Fibroblast of skin of left biceps (primary cell): Measurements from ENCODE around the gene GHRL.
"Not testable (repeated sequence)": the region's sequence is repeated elsewhere in the genome, so short reads cannot be mapped to it uniquely, and the experiment has no call there.

Source experiments
- DNase-seq, 2 experiments: peaks; one replicate each; pipeline ENCODE4 v3.0.0-alpha.2; 2013; ENCODE audit warnings: low read depth in 2 of 2

Gene GHRL

DNA sequence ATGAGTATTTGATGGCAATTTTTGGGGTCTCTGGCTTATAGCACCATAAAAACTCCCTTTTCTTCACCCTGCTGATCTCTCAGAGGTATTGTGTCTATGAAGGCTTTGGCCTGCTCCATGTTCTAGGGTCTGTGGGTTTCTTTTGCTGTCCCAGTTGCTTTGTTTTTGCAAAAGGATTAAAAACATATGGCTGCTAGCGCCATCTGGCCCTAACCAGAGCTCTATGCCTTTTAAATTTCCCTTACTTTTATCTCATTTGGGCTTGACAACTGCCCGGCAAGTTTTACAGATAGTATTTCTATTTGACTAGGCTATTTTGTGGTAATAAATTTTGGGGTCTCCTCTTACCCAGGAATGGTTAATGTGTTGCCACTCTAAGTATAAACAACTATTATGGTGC lies 6.4 kb upstream of the GHRL start:
- no peak for DNase-seq

- DNase-seq = not testable (repeated sequence)
These were observed 5.3 kb upstream of the GHRL start for GRCh38 chr3:10298064-10298463.

GRCh38 chr3:10294030-10294586 lies 1.4 kb upstream of the GHRL start:
- no peak for DNase-seq

DNA sequence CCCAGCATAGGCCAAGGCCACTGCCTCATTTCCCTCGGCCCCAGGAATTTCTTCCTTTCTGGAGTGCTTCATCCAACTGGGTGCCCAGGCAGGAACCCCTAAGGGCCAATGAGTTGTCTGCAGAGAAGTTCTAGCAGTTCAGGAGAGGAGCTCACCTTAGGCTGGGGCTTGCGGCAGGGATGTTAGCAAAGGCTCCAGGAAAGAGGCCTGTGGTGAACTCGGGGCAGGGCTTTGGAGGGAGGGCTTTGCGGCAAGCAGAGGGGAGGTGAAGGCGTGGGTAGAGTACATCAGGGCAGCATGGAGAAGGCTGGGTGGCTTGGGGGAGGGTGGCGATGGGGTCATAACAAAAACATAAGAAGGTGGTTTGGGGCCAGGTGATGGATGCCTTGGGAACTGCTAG lies 1.1 kb downstream of the GHRL start:
- no peak for DNase-seq

DNA sequence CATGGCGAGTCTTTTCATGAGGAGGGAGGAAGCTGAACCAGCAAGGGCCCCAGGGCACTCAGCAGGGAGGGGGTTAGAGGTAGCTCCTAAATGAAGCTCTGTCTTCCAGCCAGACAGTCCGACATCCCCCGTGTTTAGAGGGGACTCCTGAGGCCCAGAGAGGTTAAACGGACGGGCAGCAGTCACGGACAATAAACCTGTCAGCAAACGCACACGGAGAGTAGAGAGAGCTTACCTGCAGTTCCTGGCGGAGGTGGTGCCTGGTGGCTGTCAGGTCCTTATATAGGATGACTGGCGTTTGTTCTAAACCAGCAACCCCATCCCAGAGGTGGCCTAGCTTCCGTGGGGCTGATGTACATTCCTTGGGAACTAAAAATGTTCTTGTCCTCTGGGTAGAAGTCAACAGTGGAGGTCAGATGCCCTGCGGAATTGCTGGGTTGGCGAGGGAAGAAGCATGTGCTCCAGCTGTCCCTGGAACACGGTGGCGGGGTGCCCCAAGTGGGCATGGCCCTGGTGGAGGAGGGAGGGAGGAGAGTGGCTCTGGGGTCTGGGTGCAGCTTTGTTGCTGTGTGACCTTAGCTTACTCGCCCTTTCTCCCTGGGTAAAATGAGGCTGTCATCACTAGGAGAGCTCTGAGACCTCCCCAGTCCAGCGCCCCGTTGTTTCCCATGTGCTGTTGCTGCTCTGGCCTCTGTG lies 2.1 kb downstream of the GHRL start:
- DNase-seq = no peak

- DNase-seq = no peak
These were observed 2.9 kb downstream of the GHRL start for GRCh38 chr3:10289787-10290355.

GRCh38 chr3:10289077-10289476 lies 3.7 kb downstream of the GHRL start:
- no peak for DNase-seq

DNA sequence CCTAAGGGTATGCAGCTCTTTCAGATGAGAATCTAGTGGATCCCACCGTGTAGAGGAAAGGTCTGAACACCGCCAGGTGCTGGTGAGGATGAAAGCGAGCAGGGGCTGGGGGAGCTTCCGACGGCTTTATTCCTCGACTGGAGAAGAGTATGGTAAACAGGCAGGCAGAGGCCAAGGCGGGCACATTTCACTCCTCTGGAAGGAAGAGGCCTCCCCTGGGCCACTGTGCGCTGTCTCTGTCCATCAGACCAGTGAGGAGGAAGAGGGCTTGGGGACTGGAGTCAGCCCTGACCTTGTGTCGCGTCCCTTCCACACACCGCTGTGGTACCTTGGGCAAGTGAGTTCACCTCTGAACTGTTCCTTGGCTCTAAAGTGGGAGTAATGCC lies 4.2 kb downstream of the GHRL start:
- DNase-seq = no peak

GRCh38 chr3:10287936-10288574 lies 4.7 kb downstream of the GHRL start:
- no peak for DNase-seq

DNA sequence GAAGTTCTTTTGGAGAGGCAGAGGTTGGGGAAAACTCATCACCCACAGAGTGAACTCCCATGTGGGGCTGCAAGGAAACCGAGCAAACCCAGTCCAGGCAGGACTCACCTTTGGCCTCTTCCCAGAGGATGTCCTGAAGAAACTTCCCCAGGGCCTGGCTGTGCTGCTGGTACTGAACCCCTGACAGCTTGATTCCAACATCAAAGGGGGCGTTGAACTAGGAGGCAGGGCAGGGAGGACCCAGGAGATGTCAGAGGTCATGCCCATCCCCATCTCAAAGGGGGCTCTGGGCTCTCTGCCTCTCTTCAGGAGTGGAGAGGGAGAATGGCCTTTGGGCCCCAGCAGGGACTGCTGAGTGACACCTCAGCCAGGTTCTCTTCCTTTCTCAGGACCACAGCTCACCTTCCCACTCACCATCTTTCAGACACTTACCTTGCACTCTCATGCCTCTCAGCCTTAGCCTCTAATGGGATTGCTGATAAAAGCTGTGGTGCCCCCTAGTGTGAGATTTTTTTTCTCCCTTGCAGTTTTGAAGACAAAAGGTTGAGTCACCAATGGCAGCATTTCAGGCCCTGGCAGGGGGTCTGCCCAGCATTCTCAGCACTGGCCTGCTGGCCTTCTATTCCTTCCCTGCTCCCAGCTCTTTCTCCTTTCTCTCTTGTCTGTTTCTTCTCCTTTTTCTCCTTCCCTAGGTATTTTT lies 6.0 kb downstream of the GHRL start:
- peak; percentile 67 to 71 for DNase-seq

DNA sequence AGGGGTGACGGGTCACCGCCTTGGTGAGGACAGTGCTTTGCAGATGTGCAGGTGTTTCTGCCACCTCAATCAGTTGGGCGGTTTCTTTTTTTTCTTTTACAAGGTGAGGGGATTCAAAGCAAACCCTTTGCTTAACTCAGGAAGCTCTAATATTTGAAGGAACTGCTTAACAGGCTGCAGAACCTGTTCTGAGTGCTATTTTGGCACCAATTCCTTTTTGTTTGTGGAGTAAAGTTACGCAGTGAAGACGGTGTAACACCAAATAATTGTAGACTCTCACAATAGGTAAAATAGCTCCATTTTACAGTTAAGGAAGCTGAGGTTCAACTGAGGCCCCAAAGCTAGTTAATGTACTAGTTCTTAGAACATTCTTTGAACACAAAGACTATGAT lies 6.6 kb downstream of the GHRL start:
- DNase-seq = no peak

DNA sequence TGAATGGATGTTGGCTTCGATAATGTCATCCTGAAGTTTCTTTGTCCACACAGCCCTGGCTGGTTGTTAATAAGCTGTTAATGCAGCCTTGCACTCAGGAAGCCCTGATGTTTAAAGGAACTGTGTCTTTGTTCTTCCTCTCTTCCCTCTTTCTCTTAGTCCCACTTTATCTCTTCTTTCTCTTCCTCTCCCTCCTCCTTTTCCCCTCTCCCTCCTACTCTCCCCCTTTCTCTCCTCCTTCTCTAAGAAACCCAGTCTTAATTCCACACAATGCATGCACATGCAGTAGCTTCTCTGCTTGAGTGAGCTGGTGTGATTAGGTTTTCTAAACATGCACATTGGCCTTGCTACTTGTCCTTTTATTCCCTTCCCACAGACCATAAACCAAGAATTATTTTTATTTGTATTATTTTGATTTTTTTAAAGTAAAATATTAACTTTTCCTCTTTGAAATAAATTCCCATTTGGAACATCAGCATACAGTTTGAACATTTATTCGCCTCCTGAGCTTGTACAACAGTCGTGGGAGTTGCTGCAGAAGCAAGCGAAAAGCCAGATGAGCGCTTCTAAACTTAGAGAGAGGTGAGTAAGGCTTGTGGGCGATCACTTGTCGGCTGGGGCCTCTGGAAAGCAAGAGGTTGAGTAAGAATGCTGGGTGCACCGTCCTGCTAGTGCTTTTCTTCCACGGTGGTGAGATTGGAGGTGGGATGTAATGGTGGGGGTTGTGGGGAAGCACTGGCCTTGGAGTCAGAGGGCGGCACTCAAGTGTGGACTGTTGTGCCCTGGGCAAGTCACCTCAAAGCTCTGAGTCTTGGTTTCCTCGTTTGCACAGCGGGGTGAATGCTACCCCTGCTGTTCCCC lies 7.2 kb downstream of the GHRL start:
- no peak for DNase-seq

DNA sequence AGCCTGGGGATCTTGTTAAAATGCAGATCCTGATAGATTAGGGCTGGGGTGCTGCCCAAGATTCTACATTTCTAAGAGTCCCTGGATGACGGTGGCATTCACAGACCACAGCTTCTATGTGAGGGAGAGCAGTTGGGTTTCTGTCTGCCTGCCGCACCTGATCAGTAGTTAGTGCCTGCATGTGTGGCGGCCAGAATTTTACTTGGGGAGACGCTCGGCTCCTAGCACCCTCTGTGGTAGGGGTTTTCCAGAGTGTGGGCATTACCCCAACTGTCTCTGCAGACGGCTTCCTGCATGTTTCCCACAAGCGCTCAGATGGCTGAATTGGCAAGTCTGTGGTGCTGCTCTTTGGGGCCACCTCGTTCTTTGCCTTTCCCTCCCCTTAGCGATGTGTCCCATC lies 8.3 kb downstream of the GHRL start:
- DNase-seq = no peak

DNA sequence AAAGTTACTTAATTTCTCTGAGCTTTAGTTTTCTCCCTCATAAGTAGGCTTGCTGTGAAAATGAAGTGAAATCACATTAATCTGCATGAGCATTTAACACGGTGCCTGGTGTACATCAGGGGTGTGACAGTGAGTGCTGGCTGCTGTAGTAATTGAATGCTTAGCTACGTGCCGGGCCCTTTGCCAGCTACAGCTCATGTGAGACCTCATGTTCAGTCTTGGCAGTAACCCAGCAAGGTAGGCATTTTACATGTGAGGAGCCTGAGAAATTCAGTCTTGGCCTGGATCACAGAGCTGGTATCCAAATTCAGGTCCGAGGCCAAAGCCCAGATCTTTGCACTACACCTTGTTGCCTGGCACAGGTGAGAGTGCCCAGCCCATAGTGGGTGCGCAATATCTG lies 9.1 kb downstream of the GHRL start:
- DNase-seq = no peak

- DNase-seq = peak in 1 of 2 experiments; percentile 3
These were observed 10.8 kb downstream of the GHRL start for GRCh38 chr3:10281951-10282350.

DNA sequence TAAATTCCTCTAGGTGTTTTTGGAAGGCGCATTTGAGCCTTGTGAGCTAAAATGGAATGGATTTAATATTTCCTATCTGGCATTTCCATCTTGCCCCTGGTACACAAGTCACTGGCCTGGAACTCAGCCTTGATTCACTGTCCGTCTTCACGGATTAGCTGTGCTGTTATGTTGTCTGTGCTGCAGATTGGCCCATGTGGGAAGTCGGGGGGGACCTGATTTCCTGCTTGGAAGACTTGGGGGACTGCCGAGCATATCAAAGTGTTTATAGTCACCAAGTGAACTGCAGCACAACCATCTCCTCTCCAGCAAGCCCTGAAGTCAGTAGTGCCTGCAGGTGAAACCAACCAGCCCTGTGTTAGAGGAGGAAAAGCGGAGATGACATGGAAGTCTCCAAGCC lies 12.2 kb downstream of the GHRL start:
- DNase-seq = no peak

- DNase-seq = no peak
These were observed 12.6 kb downstream of the GHRL start for GRCh38 chr3:10280177-10280529.

DNA sequence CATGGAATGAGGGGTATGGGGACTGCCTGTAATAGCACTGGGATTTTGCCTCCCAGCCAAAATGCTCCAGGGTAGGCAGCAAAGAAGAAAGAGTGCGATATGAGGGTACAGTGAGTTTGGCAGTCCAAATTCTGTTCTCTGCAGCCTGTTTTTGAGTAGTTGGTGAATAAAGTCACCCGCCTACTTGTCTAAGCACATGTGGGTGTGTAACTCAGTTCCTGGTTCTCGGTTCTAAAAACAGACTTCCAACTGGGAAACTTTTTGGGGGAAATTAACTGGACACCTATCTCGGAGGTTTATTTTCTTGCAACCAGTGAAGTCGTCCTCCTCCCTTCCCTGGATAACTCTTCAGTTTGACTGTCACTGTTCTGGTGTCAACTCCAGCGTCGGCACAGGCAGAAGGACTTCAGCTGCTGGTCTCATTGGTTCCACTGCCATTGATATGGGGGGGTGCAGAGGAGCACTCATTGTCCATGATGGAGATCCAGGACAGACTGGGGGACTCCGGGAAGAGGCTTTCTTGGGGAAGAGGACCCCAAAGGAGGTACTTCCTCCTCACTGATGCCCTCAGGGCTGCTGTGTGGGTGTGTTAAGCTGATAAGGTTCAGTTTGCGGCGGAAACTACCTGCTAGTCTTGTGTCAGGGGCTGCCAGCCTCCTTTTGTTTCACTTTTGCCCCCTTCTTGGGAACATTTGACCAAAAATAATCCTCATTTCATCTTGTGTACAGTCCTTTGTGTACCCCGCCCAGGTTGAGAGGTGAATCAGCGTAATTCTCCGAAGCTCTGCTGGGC lies 13.2 kb downstream of the GHRL start:
- DNase-seq = no peak

GRCh38 chr3:10278501-10278900 lies 14.2 kb downstream of the GHRL start:
- DNase-seq = no peak

DNA sequence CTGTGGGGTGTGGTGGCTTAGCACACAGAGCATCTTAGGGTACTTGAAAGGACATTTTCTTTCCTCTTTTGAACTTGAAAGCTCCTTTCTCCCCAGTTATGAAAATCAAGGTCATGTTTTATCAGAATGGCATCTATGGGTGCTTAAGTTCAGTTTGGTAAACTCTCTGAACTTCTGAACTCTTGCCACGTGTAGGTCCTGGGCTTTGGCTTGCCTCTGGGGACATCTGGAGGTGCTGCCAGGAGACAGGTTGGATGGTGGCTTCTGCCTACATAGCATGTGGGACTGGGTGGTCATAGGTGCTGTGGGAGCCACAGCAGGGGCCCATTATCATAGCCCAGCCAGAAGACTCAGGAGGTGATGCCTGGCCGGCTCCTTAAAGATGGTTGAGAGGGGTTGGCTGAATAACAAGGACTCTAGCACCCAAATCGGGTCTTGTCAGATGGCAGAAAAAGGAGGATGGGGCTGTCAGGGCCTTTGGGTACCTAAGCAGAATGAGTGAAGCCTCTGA lies 15.6 kb downstream of the GHRL start:
- DNase-seq = no peak

DNA sequence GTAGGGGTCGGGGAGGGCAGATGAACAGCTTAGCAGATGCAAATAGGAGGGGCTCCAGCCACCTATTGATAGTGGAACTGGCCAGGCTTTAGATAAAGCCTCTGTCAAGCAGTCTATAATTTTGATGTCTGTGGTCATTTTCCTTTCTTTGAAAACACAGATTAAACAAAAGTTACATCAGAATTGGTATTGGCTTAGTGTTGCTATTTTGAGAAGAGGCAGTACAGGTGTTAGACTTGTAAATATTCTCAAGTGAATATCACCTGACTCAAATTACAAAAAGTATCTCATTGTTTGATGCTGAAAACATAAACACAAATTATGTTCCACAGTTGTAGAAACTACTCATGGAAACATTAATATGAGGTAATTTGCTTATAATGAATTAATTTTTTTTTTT lies 18.1 kb downstream of the GHRL start:
- no peak for DNase-seq
